SU-DHL-6 (cell line): ENCODE data around the gene KRTAP9-8.
"Not testable (repeated sequence)": the region's sequence is repeated elsewhere in the genome, so short reads cannot be mapped to it uniquely, and the experiment has no call there.

Experiments used
- CTCF ChIP-seq: fragments of 200-600 bp; sonication (generic); IDR thresholded peaks from one replicate; pipeline ENCODE4 v1.5.1; 2017; ENCODE audit warnings: antibody characterized with exemption, mild to moderate bottlenecking, low read length, moderate library complexity; ENCODE audit not compliant: insufficient read depth, poor library complexity, severe bottlenecking
- EZH2phosphoT487 ChIP-seq: fragments of 200-600 bp; sonication (generic), shearing (Covaris generic); conservative IDR thresholded peaks from 2 replicates; pipeline ENCODE4 v1.6.1; 2018; ENCODE audit warnings: mild to moderate bottlenecking, antibody characterized with exemption, low read length, moderate library complexity, mixed read lengths

GRCh38 chr17:41249637-41250240 is 11.9 kb downstream of the KRTAP9-8 start, which contains the start of gene KRTAP9-4:
- not testable (repeated sequence) for TF ChIP-seq CTCF, EZH2phosphoT487
